GM19099 (cell line): Measurements from ENCODE around the gene CAMSAP3.

ENCODE experiments used
- POLR2A ChIP-seq: IDR thresholded peaks from 3 replicates; pipeline ENCODE4 v1.6.1; 2011; ENCODE audit warnings: low read depth; ENCODE audit not compliant: insufficient read length; ENCODE audit errors: extremely low read depth

CAMSAP3 gene

DNA sequence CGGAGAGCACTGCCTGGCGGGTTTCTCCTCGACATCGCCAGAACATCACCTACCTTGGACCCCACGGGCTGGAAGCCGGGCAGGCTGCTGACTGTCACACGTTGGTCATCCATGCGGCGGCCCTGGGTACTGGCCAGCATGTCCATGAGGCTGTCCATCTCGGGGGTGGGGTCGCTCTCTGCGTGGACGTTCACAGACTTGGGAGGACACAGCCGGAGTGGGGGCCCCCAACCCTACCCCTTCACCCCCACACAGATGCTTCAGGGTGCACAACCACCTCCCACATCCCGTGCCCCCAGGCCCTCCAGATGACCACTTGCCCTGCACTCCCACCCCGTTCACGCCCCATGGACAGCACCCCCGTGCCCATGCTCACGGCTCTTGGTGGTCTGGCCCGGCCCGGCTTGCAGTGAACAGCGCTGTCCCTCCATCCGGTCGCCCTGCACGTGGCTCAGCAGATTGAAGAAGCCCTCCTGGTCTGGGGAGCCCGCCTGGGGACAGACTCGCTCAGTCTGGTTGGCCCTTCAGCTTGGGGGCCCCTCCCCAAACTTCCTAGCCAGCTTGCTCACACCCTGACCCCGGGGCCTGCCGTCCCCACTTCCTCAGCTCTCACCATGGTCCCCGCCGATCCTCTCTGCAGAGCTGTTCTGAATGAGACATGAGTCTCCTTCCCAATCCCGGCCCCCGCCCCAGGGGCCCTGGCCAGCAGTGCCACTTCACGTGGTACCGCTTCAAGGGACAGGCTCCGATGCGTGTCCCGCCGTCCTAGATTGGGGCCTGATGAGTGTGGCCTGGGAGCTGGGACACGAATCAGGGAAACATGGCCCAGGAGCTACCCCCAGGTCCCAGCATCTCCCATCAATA is 36.9 kb downstream of the CAMSAP3 start:
- TF ChIP-seq POLR2A: no peak

- TF ChIP-seq POLR2A: no peak
These were observed 38.0 kb downstream of the CAMSAP3 start, which contains the start of gene PCP2 for GRCh38 chr19:7633698-7634097. TSS of gene PCP2 (minus strand) at chr19:7633719. CDS start at chr19:7633457, 262 bp downstream.

GRCh38 chr19:7635670-7636069 is 40.0 kb downstream of the CAMSAP3 start:
- TF ChIP-seq POLR2A: no peak

DNA sequence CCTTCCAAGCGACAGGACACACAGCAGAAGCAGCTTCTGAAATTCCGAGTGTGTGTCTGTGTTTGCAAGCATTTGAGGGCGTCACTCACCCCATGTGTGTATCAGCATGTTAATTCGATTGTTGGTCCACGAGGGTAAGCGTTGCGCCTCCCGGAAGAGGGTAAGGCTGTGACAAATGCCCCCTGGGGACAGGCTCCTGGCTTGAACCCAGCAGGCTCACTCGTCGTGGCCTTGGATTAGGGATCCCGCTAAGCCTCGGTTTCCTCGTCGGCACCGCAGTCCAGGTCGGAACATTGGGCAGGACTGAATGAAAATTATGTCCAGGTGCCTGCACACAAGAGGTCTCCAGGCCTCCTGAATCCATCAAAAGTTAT is 40.6 kb downstream of the CAMSAP3 start:
- TF ChIP-seq POLR2A: no peak

DNA sequence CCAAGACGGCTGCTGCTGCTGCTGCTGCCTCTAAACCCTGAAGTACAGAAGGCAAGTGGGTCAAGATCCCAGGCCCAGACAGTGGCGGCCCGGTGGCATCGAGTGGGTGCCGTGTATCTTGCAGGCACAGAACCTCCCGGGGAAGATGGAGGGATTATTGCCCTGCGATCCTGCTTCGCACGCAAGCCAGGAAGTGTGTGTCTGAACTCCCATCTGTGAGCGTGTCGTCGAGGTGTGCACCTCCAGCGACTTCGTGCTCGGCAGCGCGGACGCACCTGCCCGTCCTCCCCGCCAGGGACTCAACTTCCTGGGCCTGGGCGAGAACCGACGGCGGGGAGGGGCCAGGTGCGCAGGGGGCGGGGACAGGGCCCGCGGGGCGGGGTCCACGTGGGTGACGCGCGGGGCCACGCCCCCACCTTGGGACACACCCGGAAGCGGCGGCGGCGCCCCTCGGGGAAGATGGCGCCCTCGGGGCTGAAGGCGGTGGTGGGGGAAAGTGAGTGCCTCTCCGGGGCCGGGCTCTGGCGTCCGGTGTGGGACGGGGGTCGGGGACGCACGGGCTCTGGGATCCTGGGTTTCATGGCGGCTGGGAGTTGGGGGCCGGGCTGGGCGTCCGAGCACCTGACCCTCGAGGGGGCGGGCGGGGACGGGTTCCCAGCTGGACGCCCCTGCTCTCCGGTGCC is 41.2 kb downstream of the CAMSAP3 start, which contains the start of gene STXBP2:
STXBP2 (plus strand) TSS at position 420 of the 683 bp plus-strand sequence; CDS start at position 460, 40 bp downstream.
- peak; percentile 93 for TF ChIP-seq POLR2A

DNA sequence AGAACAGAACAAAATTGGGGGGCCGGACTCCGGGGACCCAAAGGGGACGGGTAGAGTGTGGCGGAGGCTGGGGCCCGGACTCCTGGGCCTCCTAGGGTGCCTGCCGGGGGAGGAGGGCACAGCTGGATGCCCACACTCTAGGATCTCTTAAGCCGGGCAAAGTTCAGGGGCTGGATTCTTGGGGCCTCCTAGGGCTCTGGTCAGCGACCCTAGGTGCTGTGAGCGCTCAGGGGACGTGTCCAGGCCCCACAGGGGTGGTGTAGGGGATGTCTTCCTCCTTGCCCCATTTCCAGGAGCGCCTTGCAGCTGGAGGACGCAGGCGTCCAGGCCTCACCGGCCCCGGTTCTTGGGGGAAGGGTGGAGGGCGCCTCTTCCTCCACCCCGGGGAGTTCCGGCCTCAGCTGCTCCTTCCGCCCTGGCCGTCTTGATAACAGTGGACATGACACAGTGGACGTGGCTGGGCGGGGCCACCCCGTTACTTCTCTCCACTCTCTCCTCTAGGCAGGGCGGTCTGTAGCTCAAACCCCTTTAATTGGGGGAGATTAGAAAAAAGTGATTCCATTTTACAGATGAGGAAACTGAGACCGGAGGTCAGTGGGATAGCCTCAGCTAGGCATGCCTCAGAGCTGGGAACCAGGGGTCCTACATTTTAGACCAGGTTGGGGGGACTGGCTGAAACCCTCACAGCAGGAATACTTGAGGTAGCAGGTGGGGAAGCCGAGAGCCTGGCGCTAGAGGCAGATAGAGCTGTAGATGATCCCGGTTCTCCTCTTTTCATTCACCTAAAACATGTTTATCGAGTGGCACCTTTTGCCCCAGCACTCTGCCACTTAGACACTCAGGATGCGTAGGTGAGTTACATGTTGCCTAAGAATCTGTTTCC is 42.0 kb downstream of the CAMSAP3 start:
- no peak for TF ChIP-seq POLR2A

DNA sequence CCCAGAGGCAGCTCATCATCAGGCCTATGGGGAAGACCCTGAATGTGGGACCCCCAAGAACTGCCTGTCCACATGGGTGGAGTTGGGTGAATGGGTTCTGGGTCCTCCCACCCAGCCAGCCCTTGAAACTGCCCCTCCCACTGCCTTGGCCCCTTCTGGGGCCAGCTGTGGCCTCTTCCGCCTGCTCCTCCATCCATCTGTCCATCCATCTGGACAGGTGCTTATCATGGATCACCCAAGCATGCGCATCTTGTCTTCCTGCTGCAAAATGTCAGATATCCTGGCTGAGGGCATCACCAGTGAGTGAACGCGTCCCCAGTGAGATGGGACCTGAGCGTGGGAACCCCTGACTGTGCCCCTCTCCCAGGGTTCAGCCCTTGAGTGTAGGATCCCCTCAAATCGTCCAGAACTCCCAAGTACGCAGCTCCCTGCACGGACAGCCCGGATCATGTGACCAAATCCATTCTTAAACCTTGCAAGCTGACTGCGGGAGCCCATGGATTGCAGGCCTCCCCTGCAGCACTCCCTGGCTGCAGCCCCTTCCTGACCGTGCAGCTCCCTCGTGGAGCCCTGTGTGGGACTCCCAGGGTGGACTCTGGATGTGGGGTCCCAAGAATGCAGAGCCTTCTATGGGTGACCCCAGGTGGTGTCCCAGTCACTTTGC is 43.3 kb downstream of the CAMSAP3 start:
- TF ChIP-seq POLR2A: no peak

GRCh38 chr19:7639863-7640348 is 44.2 kb downstream of the CAMSAP3 start:
- no peak for TF ChIP-seq POLR2A

DNA sequence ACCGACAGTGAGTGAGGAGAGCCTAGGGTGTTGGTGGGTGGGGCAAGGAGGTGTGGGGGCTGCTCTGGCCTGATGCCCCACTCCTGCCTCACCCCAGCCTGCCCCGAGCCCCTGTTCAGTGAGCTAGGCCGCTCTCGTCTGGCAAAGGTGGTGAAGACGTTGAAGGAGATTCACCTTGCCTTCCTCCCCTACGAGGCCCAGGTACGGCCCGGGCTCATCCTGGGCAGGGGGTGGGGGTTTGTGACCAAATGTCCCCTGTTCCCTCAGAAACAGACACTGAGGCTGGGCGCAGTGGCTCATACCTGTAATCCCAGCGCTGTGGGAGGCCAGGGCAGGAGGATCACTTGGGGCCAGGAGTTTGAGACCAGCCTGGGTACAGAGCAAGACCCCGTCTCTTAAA is 45.1 kb downstream of the CAMSAP3 start:
- TF ChIP-seq POLR2A: no peak

- no peak for TF ChIP-seq POLR2A
These were observed 45.9 kb downstream of the CAMSAP3 start for GRCh38 chr19:7641290-7642276.

DNA sequence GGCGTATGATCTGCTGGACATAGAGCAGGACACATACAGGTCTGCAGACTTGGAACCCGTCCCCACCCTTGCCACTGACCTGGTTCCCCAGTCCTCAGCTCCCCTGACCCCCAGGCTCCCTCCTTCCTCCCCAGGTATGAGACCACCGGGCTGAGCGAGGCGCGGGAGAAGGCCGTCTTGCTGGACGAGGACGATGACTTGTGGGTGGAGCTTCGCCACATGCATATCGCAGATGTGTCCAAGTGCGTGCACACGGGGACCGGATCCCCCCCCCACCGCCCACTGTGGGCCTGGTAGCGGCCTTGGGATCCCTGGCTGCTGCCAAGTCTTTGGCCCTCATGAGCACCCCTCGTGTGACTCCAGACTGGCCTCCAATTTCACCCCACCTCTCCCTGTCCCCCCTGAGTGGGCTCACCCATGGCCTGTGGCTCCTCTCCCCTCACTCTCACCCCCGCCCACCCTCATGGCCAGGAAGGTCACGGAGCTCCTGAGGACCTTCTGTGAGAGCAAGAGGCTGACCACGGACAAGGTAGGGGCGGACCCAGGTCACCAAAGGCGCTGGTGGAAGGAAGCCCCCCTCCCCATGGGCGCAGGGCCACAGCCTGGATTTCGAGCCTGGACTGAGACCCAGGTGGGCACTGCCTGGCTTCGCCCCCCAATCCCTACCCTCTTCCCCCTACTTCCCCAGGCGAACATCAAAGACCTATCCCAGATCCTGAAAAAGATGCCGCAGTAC is 46.8 kb downstream of the CAMSAP3 start:
- no peak for TF ChIP-seq POLR2A

- TF ChIP-seq POLR2A: no peak
These were observed 47.4 kb downstream of the CAMSAP3 start for GRCh38 chr19:7643031-7643415.

- TF ChIP-seq POLR2A: no peak
These were observed 48.9 kb downstream of the CAMSAP3 start for GRCh38 chr19:7644550-7644877.

DNA sequence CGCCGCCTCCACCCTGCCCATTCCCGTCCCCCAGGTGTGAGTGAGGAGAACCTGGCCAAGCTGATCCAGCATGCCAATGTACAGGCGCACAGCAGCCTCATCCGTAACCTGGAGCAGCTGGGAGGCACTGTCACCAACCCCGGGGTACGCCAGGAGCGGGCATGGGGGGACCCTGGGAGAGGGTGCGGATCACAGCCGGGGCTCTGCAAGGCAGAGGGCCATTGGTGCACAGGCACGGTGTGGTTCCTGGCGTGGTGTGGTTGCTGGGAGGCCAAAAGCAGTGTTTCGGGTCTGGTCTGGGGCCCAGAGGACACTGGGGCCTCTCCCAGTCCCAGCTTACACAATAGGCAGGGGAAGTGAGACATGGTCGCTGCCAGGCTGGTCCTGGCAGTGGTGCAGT is 49.5 kb downstream of the CAMSAP3 start:
- TF ChIP-seq POLR2A: no peak
